ENCODE measurements around the gene GNAO1.

DNA sequence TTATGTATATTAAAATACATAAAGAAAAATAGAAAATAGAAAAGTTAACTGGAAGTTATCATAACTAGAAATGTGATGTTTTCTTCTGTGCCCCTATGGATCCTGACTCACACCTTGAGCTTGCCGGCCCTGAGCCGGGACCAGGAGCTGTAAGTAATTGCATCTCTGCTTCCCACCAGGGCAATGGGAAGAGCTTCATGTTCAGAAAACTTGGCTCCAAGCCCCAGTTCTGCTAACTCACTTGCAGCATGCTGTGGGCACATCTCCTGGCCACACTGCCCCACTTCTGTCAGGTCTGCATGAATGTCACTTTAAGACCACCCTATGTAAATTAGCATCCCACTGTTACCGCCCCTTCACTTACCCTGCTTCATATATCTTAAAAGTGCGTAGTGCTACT lies 37.2 kb downstream of the GNAO1 start:
- TF ChIP-seq SP1 (IDR thresholded peaks at IDR 0.05) (no peak), FOXK2 (IDR thresholded peaks at IDR 0.05) (no peak), L3MBTL2 (conservative IDR thresholded peaks at IDR 0.05) (no peak), SUZ12 (IDR thresholded peaks at IDR 0.05) (no peak), FOXA1 (IDR thresholded peaks at IDR 0.05) (no peak)
- TF ChIP-seq, protein P1, sequence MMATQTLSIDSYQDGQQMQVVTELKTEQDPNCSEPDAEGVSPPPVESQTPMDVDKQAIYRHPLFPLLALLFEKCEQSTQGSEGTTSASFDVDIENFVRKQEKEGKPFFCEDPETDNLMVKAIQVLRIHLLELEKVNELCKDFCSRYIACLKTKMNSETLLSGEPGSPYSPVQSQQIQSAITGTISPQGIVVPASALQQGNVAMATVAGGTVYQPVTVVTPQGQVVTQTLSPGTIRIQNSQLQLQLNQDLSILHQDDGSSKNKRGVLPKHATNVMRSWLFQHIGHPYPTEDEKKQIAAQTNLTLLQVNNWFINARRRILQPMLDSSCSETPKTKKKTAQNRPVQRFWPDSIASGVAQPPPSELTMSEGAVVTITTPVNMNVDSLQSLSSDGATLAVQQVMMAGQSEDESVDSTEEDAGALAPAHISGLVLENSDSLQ (IDR thresholded peaks at IDR 0.05) = no peak
